Mesenchymal stem cell (in vitro differentiated cells and primary cell): ENCODE results near the gene STX2.

ENCODE experiments used
- DNase-seq: peaks from one replicate; pipeline ENCODE4 v3.0.0-alpha.2; 2013
- H2AFZ ChIP-seq: one replicate; pipeline ENCODE4 v1.6.1; 2013; ENCODE audit warnings: low read depth, mild to moderate bottlenecking, control low read depth, inconsistent platforms, low read length, moderate library complexity
- H2AK5ac ChIP-seq: 2 replicates; pipeline ENCODE4 v1.6.1; 2013; ENCODE audit warnings: low read length, moderate library complexity, mild to moderate bottlenecking, inconsistent platforms; ENCODE audit not compliant: severe bottlenecking
- H2BK120ac ChIP-seq: one replicate; pipeline ENCODE4 v1.6.1; 2013; ENCODE audit warnings: low read depth, mild to moderate bottlenecking, inconsistent platforms, low read length, moderate library complexity
- H2BK12ac ChIP-seq, 2 experiments: one replicate each; pipeline ENCODE4 v1.6.1; 2013; ENCODE audit warnings: inconsistent platforms in 2 of 2, low read length in 2 of 2, mild to moderate bottlenecking in 2 of 2, moderate library complexity in 2 of 2, control low read depth in 1 of 2
- H2BK15ac ChIP-seq: one replicate; pipeline ENCODE4 v1.6.1; 2013; ENCODE audit warnings: mild to moderate bottlenecking, low read depth, inconsistent platforms; ENCODE audit not compliant: poor library complexity, severe bottlenecking
- H2BK5ac ChIP-seq: 2 replicates; pipeline ENCODE4 v1.6.1; 2013; ENCODE audit warnings: low read depth, mild to moderate bottlenecking, low read length, control low read depth, inconsistent platforms; ENCODE audit not compliant: poor library complexity, severe bottlenecking
- H3K14ac ChIP-seq, 2 experiments: one replicate each; pipeline ENCODE4 v1.6.1; 2013; ENCODE audit warnings: inconsistent platforms in 2 of 2, low read length in 2 of 2, control low read depth in 1 of 2, mild to moderate bottlenecking in 1 of 2, moderate library complexity in 1 of 2
- H3K18ac ChIP-seq, 2 experiments: one replicate each; pipeline ENCODE4 v1.6.1; 2013; ENCODE audit warnings: inconsistent platforms in 2 of 2, low read length in 2 of 2, control low read depth in 1 of 2, low read depth in 1 of 2, mild to moderate bottlenecking in 1 of 2
- H3K23ac ChIP-seq, 2 experiments: one replicate each; pipeline ENCODE4 v1.6.1; 2013; ENCODE audit warnings: inconsistent platforms in 2 of 2, low read length in 2 of 2, mild to moderate bottlenecking in 2 of 2, moderate library complexity in 2 of 2, control low read depth in 1 of 2
- H3K27ac ChIP-seq: 2 replicates; pipeline ENCODE4 v1.5.1; 2013; ENCODE audit warnings: mild to moderate bottlenecking, moderate library complexity, low read length, control low read depth, inconsistent platforms; ENCODE audit not compliant: poor library complexity, severe bottlenecking
- H3K27me3 ChIP-seq, 2 experiments: 2 replicates each; pipeline versions ENCODE4 v1.6.1 to v1.7.0; 2013; ENCODE audit warnings: low read length in 2 of 2, mild to moderate bottlenecking in 2 of 2, moderate library complexity in 2 of 2, control low read depth in 1 of 2, inconsistent platforms in 1 of 2; ENCODE audit not compliant: control insufficient read depth in 1 of 2, insufficient read depth in 1 of 2
- H3K36me3 ChIP-seq, 2 experiments: 2 replicates each; pipeline versions ENCODE4 v1.6.1 to v1.7.0; 2013; ENCODE audit warnings: low read length in 2 of 2, control low read depth in 1 of 2, inconsistent platforms in 1 of 2, low read depth in 1 of 2, mild to moderate bottlenecking in 1 of 2; ENCODE audit not compliant: insufficient read depth in 2 of 2, control insufficient read depth in 1 of 2
- H3K4ac ChIP-seq, 2 experiments: one replicate each; pipeline ENCODE4 v1.6.1; 2013; ENCODE audit warnings: inconsistent platforms in 2 of 2, low read length in 2 of 2, mild to moderate bottlenecking in 2 of 2, moderate library complexity in 2 of 2, control low read depth in 1 of 2, low read depth in 1 of 2
- H3K4me1 ChIP-seq: 2 replicates; pipeline ENCODE4 v1.6.1; 2013; ENCODE audit warnings: low read depth, low read length, control low read depth; ENCODE audit not compliant: control insufficient read depth, insufficient read depth
- H3K4me2 ChIP-seq: 2 replicates; pipeline ENCODE4 v1.6.1; 2013; ENCODE audit warnings: low read length, mild to moderate bottlenecking, inconsistent platforms; ENCODE audit not compliant: poor library complexity, severe bottlenecking
- H3K4me3 ChIP-seq, 2 experiments: 2 replicates each; pipeline versions ENCODE4 v1.5.1 to v1.7.0; 2013; ENCODE audit warnings: low read length in 2 of 2, mild to moderate bottlenecking in 2 of 2, control low read depth in 1 of 2, low read depth in 1 of 2; ENCODE audit not compliant: insufficient read depth in 1 of 2
- H3K79me1 ChIP-seq: replicated peaks from 2 replicates; pipeline ENCODE4 v1.6.1; 2013; ENCODE audit warnings: mild to moderate bottlenecking, control low read depth, low read length, inconsistent platforms; ENCODE audit not compliant: poor library complexity, severe bottlenecking
- H3K9ac ChIP-seq: 2 replicates; pipeline ENCODE4 v1.7.0; 2013; ENCODE audit warnings: mild to moderate bottlenecking, low read length, moderate library complexity
- H3K9me3 ChIP-seq: 2 replicates; pipeline ENCODE4 v1.7.0; 2013; ENCODE audit warnings: mild to moderate bottlenecking, low read length; ENCODE audit not compliant: control insufficient read depth
- H4K8ac ChIP-seq: one replicate; pipeline ENCODE4 v1.6.1; 2013; ENCODE audit warnings: inconsistent platforms, mild to moderate bottlenecking, low read length, moderate library complexity
- H4K91ac ChIP-seq: one replicate; pipeline ENCODE4 v1.6.1; 2013; ENCODE audit warnings: mild to moderate bottlenecking, low read length, inconsistent platforms
- WGBS: methylation state at CpG from one replicate; pipeline ENCODE4 v1.1.7; 2013; ENCODE audit warnings: mixed read lengths; 5-methylcytosine and 5-hydroxymethylcytosine counted together

STX2 gene

DNA sequence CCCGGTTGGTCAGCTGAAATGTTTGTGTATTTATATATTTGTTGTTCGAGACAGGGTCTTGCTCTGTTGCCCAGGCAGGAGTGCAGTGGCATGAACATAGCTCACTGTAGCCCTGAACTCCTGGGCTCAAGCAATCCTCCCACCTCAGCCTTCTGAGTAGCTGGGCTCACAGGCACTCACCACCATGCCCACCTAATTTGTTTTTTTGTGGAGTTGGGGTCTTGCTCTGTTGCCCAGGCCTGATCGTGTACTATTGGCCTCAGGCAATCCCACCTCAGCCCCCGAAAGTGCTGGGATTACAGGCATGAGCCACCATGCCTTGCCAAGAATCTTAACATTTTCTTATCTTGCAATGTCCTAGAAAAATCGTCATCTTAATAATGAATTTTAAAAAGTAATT, 36.1 kb upstream of the STX2 start:
- Histone ChIP-seq H3K23ac (no peak overlapping the region), H3K9ac (no peak overlapping the region)
- WGBS = 99% methylated on average over 5 of the region's 5 CpGs

DNA sequence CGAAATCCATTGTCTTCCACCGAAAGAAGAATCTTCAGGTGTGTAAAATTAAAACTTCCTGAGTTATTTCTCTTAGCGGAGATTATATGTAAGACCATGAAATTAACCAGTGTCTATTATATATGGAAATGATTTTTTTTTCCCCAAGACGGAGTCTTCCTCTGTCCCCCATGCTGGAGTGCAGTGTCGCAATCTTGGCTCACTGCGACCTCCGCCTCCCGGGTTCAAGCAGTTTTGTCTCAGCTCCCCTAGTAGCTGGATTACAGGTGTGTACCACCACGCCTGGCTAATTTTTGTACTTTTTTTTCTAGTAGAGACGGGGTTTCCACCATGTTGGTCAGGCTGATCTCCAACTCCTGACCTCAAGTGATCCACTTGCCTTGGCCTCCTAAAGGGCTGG, 35.6 kb upstream of the STX2 start:
- WGBS = 97% methylated on average over 10 of the region's 10 CpGs

More for the DNA sequence above, 36.1 kb upstream of the STX2 start:
- H3K4me2 ChIP-seq = no peak overlapping the region
- no peak overlapping the region for H3K18ac ChIP-seq
- H4K8ac ChIP-seq = no peak overlapping the region
- no peak overlapping the region for H3K14ac ChIP-seq
- no peak overlapping the region for H2AK5ac ChIP-seq
- no peaks in the 10 kb centered on the region for H3K27me3 ChIP-seq
- H4K91ac ChIP-seq = no peak overlapping the region
- no peak overlapping the region for H3K4me3 ChIP-seq
- H2BK15ac ChIP-seq = no peak overlapping the region
- H3K4me1 ChIP-seq = peaks cover 11% of the 10 kb centered on the region
- no peak overlapping the region for H2BK120ac ChIP-seq
- no peak overlapping the region for H2AFZ ChIP-seq
- H3K4ac ChIP-seq = no peak overlapping the region
- no peak overlapping the region for H2BK12ac ChIP-seq
- no peak for DNase-seq
- H3K9me3 ChIP-seq = no peaks in the 10 kb centered on the region
- H3K27ac ChIP-seq = no peak overlapping the region
- no peak overlapping the region for H2BK5ac ChIP-seq
- no peaks in the 10 kb centered on the region for H3K79me1 ChIP-seq
- peaks cover 17 to 49% of the 10 kb centered on the region in 2 experiments for H3K36me3 ChIP-seq

DNA sequence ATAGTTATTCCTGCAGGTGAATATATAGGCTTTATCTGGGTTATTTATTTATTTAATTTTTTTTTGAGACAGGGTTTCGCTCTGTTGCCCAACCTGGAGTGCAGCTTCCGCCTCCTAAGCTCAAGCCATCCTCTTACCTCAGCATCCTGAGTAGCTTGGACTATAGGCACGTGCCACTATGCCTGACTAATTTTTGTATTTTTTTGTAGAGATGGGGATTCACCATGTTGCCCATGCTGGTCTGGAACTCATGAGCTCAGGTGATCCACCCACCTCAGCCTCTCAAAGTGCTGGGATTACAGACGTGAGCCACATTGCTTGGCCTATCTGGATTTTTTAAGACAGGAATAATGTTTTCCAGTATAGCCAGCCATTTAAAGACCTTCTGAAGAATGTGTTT, 34.8 kb upstream of the STX2 start:
- peak overlapping the region in 1 of 2 experiments; percentile 99 for H3K4me3 ChIP-seq
- no peak overlapping the region for H3K18ac ChIP-seq
- no peak overlapping the region for H3K4ac ChIP-seq
- no peaks in the 10 kb centered on the region for H3K27me3 ChIP-seq
- H3K4me2 ChIP-seq = no peak overlapping the region
- no peak overlapping the region for H3K23ac ChIP-seq
- no peak overlapping the region for H4K8ac ChIP-seq
- no peak overlapping the region for H2BK5ac ChIP-seq
- H2BK15ac ChIP-seq = no peak overlapping the region
- H3K79me1 ChIP-seq = no peaks in the 10 kb centered on the region
- H4K91ac ChIP-seq = no peak overlapping the region
- 58% methylated on average over 2 of the region's 4 CpGs for WGBS
- no peaks in the 10 kb centered on the region for H3K9me3 ChIP-seq
- H3K9ac ChIP-seq = peak overlapping the region; percentile 99
- no peak overlapping the region for H2AK5ac ChIP-seq
- no peak overlapping the region for H2BK120ac ChIP-seq
- no peak overlapping the region for H2AFZ ChIP-seq
- no peak for DNase-seq
- peaks cover 11% of the 10 kb centered on the region for H3K4me1 ChIP-seq
- H2BK12ac ChIP-seq = no peak overlapping the region
- peaks cover 17 to 49% of the 10 kb centered on the region in 2 experiments for H3K36me3 ChIP-seq
- no peak overlapping the region for H3K14ac ChIP-seq
- H3K27ac ChIP-seq = no peak overlapping the region

More for the DNA sequence above, 35.6 kb upstream of the STX2 start:
- H3K23ac ChIP-seq = no peak overlapping the region
- no peak overlapping the region for H3K4me2 ChIP-seq
- no peaks in the 10 kb centered on the region for H3K9me3 ChIP-seq
- H2BK5ac ChIP-seq = no peak overlapping the region
- no peak overlapping the region for H3K14ac ChIP-seq
- H3K4me1 ChIP-seq = peaks cover 11% of the 10 kb centered on the region
- H3K79me1 ChIP-seq = no peaks in the 10 kb centered on the region
- no peak overlapping the region for H2BK120ac ChIP-seq
- H3K27me3 ChIP-seq = no peaks in the 10 kb centered on the region
- no peak overlapping the region for H2AK5ac ChIP-seq
- H2AFZ ChIP-seq = no peak overlapping the region
- H3K27ac ChIP-seq = no peak overlapping the region
- H4K8ac ChIP-seq = no peak overlapping the region
- no peak overlapping the region for H3K4me3 ChIP-seq
- H3K18ac ChIP-seq = no peak overlapping the region
- no peak overlapping the region for H3K4ac ChIP-seq
- no peak overlapping the region for H4K91ac ChIP-seq
- no peak overlapping the region for H2BK15ac ChIP-seq
- no peak for DNase-seq
- H3K9ac ChIP-seq = no peak overlapping the region
- H2BK12ac ChIP-seq = no peak overlapping the region
- peaks cover 17 to 49% of the 10 kb centered on the region in 2 experiments for H3K36me3 ChIP-seq

DNA sequence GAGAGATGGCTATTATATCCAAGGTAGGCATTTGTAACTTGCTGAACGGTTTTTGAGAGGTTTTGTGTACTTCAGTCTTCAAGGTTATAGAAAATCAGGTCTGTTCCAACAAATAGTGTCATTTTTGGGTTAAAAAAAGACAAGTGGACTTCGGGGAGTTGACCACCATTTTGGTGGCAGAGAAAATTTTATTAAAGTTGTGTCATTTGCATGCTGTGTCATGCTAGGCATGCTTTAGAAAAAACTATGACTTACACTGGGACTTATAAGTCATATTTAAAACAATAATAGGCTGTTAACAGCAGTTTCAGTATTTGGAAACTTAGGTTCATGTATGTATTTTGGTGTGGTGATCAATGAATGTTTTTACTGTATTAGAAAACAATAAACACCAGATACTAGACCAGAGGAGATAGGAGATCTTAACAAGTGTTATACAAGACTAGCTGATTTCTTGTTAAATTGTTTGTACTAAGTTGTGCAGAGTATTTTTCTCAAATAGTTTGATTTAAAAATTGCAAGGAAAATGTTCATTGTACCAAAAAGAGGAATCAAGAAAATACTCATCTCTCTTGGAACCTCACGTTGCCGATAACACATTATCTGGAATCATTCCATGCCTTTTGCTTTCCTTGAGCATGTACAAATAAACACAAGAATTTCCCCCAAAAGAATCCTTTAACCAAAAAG, 34.2 kb upstream of the STX2 start:
- no peak overlapping the region for H2AK5ac ChIP-seq
- H3K4ac ChIP-seq = no peak overlapping the region
- no peaks in the 10 kb centered on the region for H3K9me3 ChIP-seq
- no peak overlapping the region for H2BK5ac ChIP-seq
- H4K91ac ChIP-seq = no peak overlapping the region
- H2BK15ac ChIP-seq = no peak overlapping the region
- no peak overlapping the region for H4K8ac ChIP-seq
- H2AFZ ChIP-seq = no peak overlapping the region
- H3K36me3 ChIP-seq = peaks cover 16 to 49% of the 10 kb centered on the region in 2 experiments
- no peaks in the 10 kb centered on the region for H3K27me3 ChIP-seq
- H3K18ac ChIP-seq = no peak overlapping the region
- no peak overlapping the region for H3K23ac ChIP-seq
- WGBS = 51% methylated on average over 4 of the region's 4 CpGs
- no peak overlapping the region for H2BK12ac ChIP-seq
- peaks cover 11% of the 10 kb centered on the region for H3K4me1 ChIP-seq
- H3K4me3 ChIP-seq = peak overlapping the region in 1 of 2 experiments; percentile 99
- H2BK120ac ChIP-seq = no peak overlapping the region
- H3K79me1 ChIP-seq = no peaks in the 10 kb centered on the region
- DNase-seq = no peak
- H3K9ac ChIP-seq = peak overlapping the region; percentile 99
- H3K14ac ChIP-seq = peak overlapping the region in 1 of 2 experiments; percentile 48
- no peak overlapping the region for H3K27ac ChIP-seq
- H3K4me2 ChIP-seq = peak overlapping the region; percentile 87
